ENCODE data around the gene ACER3.

GRCh38 chr11:77056814-77057402 is 196.2 kb downstream of the ACER3 start:
- no peak for TF ChIP-seq CTCF (IDR thresholded peaks at IDR 0.05)
- no peak for TF ChIP-seq POLR2A (IDR thresholded peaks at IDR 0.05)

All from heart left ventricle (tissue), 13 donors.